T-helper 17 cell (primary cell): Measurements from ENCODE around the gene PPM1E. TPM values are rescaled to one million over a fixed set of nuclear protein-coding genes. Genes with fewer than 3 reads are reported as not detected.

Experiments
- total RNA-seq, 4 donors: library from RNA in 2 of 4; stranded (reverse) in 2 of 4; gene quantifications; one replicate each; pipeline ENCODE4 v1.2.3 and lab custom pipeline; 2022 to 2026

Gene PPM1E
- total RNA-seq, 2 donors from 2014 or later = not detected

Other genes starting within 250 kb of the PPM1E start
- gene MTMR4, start 241.2 kb upstream of the PPM1E start, total RNA-seq = 10 to 100 TPM; 36.6 to 41.3 TPM
- gene TEX14, start 63.8 kb upstream of the PPM1E start, total RNA-seq = under 1 TPM; 0.42 to 0.60 TPM
- gene RAD51C, start 63.3 kb upstream of the PPM1E start, total RNA-seq = 10 to 100 TPM in 1 of 2 donors, 1 to 10 TPM in 1; 6.3 to 16.0 TPM